Hindlimb muscle (tissue), 1 donor: ENCODE measurements around the gene PLET1. TPM values are rescaled to one million over a fixed set of nuclear protein-coding genes. Genes with fewer than 3 reads are reported as not detected.

ENCODE experiments used
- DNase-seq: peaks from one replicate; pipeline ENCODE4 v3.0.0-alpha.2; 2013
- polyA plus RNA-seq: library from polyadenylated mRNA; unstranded; fragments of 120-200 nt; gene quantifications from one replicate; pipeline ENCODE4 v1.2.1, GENCODE V29; 2013; ENCODE audit not compliant: insufficient read length

PLET1 gene
- polyA plus RNA-seq, 1 donor = not detected

GRCh38 chr11:112237451-112237850 is 23.2 kb downstream of the PLET1 start:
- DNase-seq = no peak

- no peak for DNase-seq
Observed at GRCh38 chr11:112235750-112236390, 24.8 kb downstream of the PLET1 start.

GRCh38 chr11:112231952-112232351 is 28.7 kb downstream of the PLET1 start:
- DNase-seq = no peak

GRCh38 chr11:112229746-112230433 is 30.8 kb downstream of the PLET1 start:
- DNase-seq = no peak

- DNase-seq = no peak
Observed at GRCh38 chr11:112229159-112229558, 31.5 kb downstream of the PLET1 start.

- no peak for DNase-seq
Observed at GRCh38 chr11:112228706-112229105, 32.0 kb downstream of the PLET1 start.

- DNase-seq = no peak
Observed at GRCh38 chr11:112227471-112227870, 33.2 kb downstream of the PLET1 start.

GRCh38 chr11:112226831-112227401 is 33.7 kb downstream of the PLET1 start:
- no peak for DNase-seq

- DNase-seq = peak; percentile 94
Observed at GRCh38 chr11:112226062-112226830, 34.4 kb downstream of the PLET1 start, which contains the start of gene PTS. TSS of gene PTS (plus strand) at chr11:112226428. CDS start at chr11:112226444, 16 bp downstream.

- DNase-seq = no peak
Observed at GRCh38 chr11:112225753-112226061, 35.0 kb downstream of the PLET1 start.

- DNase-seq = no peak
Observed at GRCh38 chr11:112223754-112224532, 36.7 kb downstream of the PLET1 start.

GRCh38 chr11:112223121-112223520 is 37.5 kb downstream of the PLET1 start:
- DNase-seq = no peak

GRCh38 chr11:112222303-112222702 is 38.4 kb downstream of the PLET1 start:
- no peak for DNase-seq

- no peak for DNase-seq
Observed at GRCh38 chr11:112221274-112221835, 39.3 kb downstream of the PLET1 start.

- peak; percentile 75 for DNase-seq
Observed at GRCh38 chr11:112219476-112220232, 41.0 kb downstream of the PLET1 start.

- DNase-seq = no peak
Observed at GRCh38 chr11:112216561-112217105, 44.0 kb downstream of the PLET1 start.

GRCh38 chr11:112215621-112216020 is 45.0 kb downstream of the PLET1 start:
- DNase-seq = no peak

GRCh38 chr11:112213753-112214152 is 46.9 kb downstream of the PLET1 start:
- DNase-seq = no peak

- no peak for DNase-seq
Observed at GRCh38 chr11:112212710-112213109, 48.0 kb downstream of the PLET1 start.

- no peak for DNase-seq
Observed at GRCh38 chr11:112212290-112212689, 48.4 kb downstream of the PLET1 start.

GRCh38 chr11:112211536-112211935 is 49.1 kb downstream of the PLET1 start:
- no peak for DNase-seq
